GM23248 (cell line): Measurements from ENCODE around the gene CALY. TPM values are rescaled to one million over a fixed set of nuclear protein-coding genes. Genes with fewer than 3 reads are reported as not detected.

Experiments used
- DNase-seq: peaks from one replicate; pipeline ENCODE4 v3.0.0-alpha.2; 2015
- H2AFZ ChIP-seq: fragments of 200-600 bp; sonication (generic); 2 replicates; pipeline ENCODE4 v1.6.1; 2016; ENCODE audit warnings: antibody characterized with exemption
- H3F3A ChIP-seq: fragments of 200-600 bp; sonication (generic); 2 replicates; pipeline ENCODE4 v1.6.1; 2016; ENCODE audit warnings: mild to moderate bottlenecking, antibody characterized with exemption, mixed run types; ENCODE audit not compliant: insufficient read depth
- H3K27ac ChIP-seq: fragments of 200-600 bp; sonication (generic); 2 replicates; pipeline ENCODE4 v1.5.1; 2016; ENCODE audit warnings: mild to moderate bottlenecking
- H3K27me3 ChIP-seq: fragments of 200-600 bp; sonication (generic); replicated peaks from 2 replicates; pipeline ENCODE4 v1.6.1; 2016; ENCODE audit warnings: mild to moderate bottlenecking; ENCODE audit not compliant: insufficient read depth
- H3K36me3 ChIP-seq: fragments of 200-600 bp; sonication (generic); 2 replicates; pipeline ENCODE4 v1.6.1; 2016; ENCODE audit warnings: low read depth, mild to moderate bottlenecking
- H3K4me1 ChIP-seq: fragments of 200-600 bp; sonication (generic); 2 replicates; pipeline ENCODE4 v1.6.1; 2016; ENCODE audit warnings: mild to moderate bottlenecking; ENCODE audit not compliant: insufficient read depth
- H3K4me2 ChIP-seq: fragments of 200-600 bp; sonication (generic); one replicate; pipeline ENCODE4 v1.6.1; 2016; ENCODE audit warnings: mild to moderate bottlenecking; ENCODE audit not compliant: unreplicated experiment
- H3K4me3 ChIP-seq: fragments of 200-600 bp; sonication (generic); 2 replicates; pipeline ENCODE4 v1.5.1; 2016; ENCODE audit warnings: mild to moderate bottlenecking
- H3K79me2 ChIP-seq: fragments of 200-600 bp; sonication (generic); 2 replicates; pipeline ENCODE4 v1.6.1; 2016; ENCODE audit warnings: mild to moderate bottlenecking; ENCODE audit not compliant: insufficient read depth
- H3K9ac ChIP-seq: fragments of 200-600 bp; sonication (generic); 2 replicates; pipeline ENCODE4 v1.6.1; 2016; ENCODE audit warnings: mild to moderate bottlenecking
- H3K9me2 ChIP-seq: fragments of 200-600 bp; sonication (generic); 2 replicates; pipeline ENCODE4 v1.6.1; 2016; ENCODE audit warnings: mixed run types, mild to moderate bottlenecking, moderate library complexity; ENCODE audit not compliant: insufficient read depth
- H3K9me3 ChIP-seq: fragments of 200-600 bp; sonication (generic); one replicate; pipeline ENCODE4 v1.6.1; 2017; ENCODE audit warnings: low read depth
- H4K20me1 ChIP-seq: fragments of 200-600 bp; sonication (generic); 2 replicates; pipeline ENCODE4 v1.6.0; 2016; ENCODE audit not compliant: insufficient read depth
- EZH2 ChIP-seq: fragments of 200-600 bp; sonication (generic); IDR thresholded peaks from 2 replicates; pipeline ENCODE4 v1.6.1; 2018; ENCODE audit warnings: antibody characterized with exemption, mild to moderate bottlenecking; ENCODE audit not compliant: insufficient read depth, poor library complexity, severe bottlenecking
- EZH2phosphoT487 ChIP-seq: fragments of 200-600 bp; sonication (generic); IDR thresholded peaks from 2 replicates; pipeline ENCODE4 v1.6.1; 2018; ENCODE audit warnings: antibody characterized with exemption, moderate library complexity, mild to moderate bottlenecking, low read depth; ENCODE audit not compliant: insufficient read depth
- WGBS, 2 experiments: methylation state at CpG; one replicate each; pipeline ENCODE4 v1.1.6; 2015 to 2017; ENCODE audit warnings: low lambda C conversion rate in 2 of 2, low coverage in 1 of 2; ENCODE audit errors: missing lambda C conversion rate in 2 of 2; 5-methylcytosine and 5-hydroxymethylcytosine counted together
- in situ Hi-C: fragments of 300-500 bp; cut with MboI; formaldehyde crosslinking; loops from 2 replicates; pipeline ENCODE4 v1.15.0; 2020
- polyA plus RNA-seq: library from polyadenylated mRNA; unstranded; fragments of >200 nt; fragmentation: Nextera tagmentation; extraction: Ambion mirVana; gene quantifications from 2 replicates; pipeline ENCODE4 v1.2.1, GENCODE V29; 2016
- total RNA-seq: library from RNA; depleted of rRNA; stranded (reverse); fragments of >200 nt; shearing (Covaris generic); gene quantifications from 2 replicates; pipeline ENCODE4 v1.2.3, GENCODE V29; 2014

Gene CALY
- total and polyA plus RNA-seq, 2 experiments from 2014 or later: 0.86 TPM; not detected in 1

DNA sequence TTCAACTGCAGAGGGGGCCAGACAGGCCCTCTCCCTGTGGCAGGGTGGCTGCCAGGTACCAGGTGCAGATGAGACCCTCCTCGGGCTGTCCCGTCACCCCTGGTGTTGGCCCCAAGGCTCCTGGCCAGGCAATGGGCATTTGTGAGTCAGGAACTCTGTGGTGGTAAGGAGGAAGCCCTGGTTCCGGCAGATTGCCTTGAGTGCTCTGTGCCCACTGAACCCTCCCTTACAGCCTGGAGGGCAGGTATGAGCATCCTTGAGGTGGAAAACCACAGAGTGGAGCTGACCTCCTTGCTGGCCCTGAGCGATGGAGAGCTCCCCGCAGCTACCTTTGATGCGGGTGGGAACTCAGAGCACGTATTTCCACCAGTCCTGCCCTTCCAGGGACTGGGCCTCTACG, 44.3 kb upstream of the CALY start:
- DNase-seq: no peak
- H4K20me1 ChIP-seq: no peaks in the 10 kb centered on the region
- 94 to 96% methylated on average over 8 of the region's 8 CpGs for WGBS, 2 experiments
- no peak overlapping the region for H3K4me3 ChIP-seq
- H3K9me2 ChIP-seq: no peaks in the 10 kb centered on the region
- H2AFZ ChIP-seq: no peak overlapping the region
- no peaks in the 10 kb centered on the region for H3K27me3 ChIP-seq
- no peak overlapping the region for H3K4me2 ChIP-seq
- H3K4me1 ChIP-seq: no peaks in the 10 kb centered on the region
- H3K9me3 ChIP-seq: no peaks in the 10 kb centered on the region
- in situ Hi-C loops: no loop called here
- H3F3A ChIP-seq: no peaks in the 10 kb centered on the region
- H3K79me2 ChIP-seq: no peaks in the 10 kb centered on the region
- no peaks in the 10 kb centered on the region; the same call in 1 of the 2 replicates for H3K36me3 ChIP-seq
- H3K9ac ChIP-seq: no peak overlapping the region
- TF ChIP-seq EZH2phosphoT487 (no peak), EZH2 (no peak)
- H3K27ac ChIP-seq: no peak overlapping the region

DNA sequence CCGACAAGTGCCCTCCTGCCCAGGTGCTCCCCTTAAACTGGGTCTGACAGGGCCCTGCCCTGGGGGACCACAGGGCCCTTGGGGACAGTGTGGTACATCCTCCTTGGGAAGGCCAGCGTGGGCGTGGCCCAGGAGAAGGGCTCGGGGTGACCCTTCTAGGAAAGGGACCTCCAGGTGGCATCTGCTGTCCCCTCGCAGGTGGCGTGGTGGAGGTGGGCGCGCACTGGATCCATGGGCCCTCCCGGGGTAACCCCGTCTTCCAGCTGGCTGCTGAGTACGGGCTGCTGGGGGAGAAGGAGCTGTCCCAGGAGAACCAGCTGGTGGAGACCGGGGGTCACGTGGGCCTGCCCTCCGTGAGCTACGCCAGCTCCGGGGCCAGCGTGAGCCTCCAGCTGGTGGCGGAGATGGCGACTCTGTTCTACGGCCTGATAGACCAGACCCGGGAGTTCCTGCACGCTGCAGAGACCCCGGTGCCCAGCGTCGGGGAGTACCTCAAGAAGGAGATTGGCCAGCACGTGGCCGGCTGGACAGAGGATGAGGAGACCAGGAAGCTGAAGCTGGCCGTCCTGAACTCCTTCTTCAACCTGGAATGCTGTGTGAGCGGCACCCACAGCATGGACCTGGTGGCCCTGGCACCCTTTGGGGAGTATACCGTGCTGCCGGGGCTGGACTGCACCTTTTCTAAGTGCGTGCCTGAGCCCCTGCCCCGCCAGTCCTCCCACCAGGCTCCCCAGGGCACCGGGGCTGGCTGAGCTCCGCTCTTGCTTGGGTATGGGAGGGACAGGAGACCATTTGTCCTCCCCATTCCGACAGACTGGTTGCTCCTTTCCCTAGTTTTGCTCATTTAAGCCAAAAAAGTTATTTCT, 43.3 kb upstream of the CALY start:
- peak overlapping the region; percentile 88; the same call in 1 of the 2 replicates for H2AFZ ChIP-seq
- TF ChIP-seq EZH2phosphoT487 (no peak), EZH2 (no peak)
- no peaks in the 10 kb centered on the region for H4K20me1 ChIP-seq
- H3K9me2 ChIP-seq: no peaks in the 10 kb centered on the region
- H3K9ac ChIP-seq: peak overlapping the region; percentile 70
- H3K79me2 ChIP-seq: no peaks in the 10 kb centered on the region
- H3K27me3 ChIP-seq: no peaks in the 10 kb centered on the region
- H3K9me3 ChIP-seq: no peaks in the 10 kb centered on the region
- DNase-seq: no peak
- no peaks in the 10 kb centered on the region for H3F3A ChIP-seq
- in situ Hi-C loops: no loop called here
- H3K4me2 ChIP-seq: peak overlapping the region; percentile 59
- H3K4me3 ChIP-seq: peak overlapping the region; percentile 79
- 87 to 92% methylated on average over 25 to 36 of the region's 36 CpGs for WGBS, 2 experiments
- no peaks in the 10 kb centered on the region; the same call in 1 of the 2 replicates for H3K36me3 ChIP-seq
- no peak overlapping the region for H3K27ac ChIP-seq
- H3K4me1 ChIP-seq: no peaks in the 10 kb centered on the region

DNA sequence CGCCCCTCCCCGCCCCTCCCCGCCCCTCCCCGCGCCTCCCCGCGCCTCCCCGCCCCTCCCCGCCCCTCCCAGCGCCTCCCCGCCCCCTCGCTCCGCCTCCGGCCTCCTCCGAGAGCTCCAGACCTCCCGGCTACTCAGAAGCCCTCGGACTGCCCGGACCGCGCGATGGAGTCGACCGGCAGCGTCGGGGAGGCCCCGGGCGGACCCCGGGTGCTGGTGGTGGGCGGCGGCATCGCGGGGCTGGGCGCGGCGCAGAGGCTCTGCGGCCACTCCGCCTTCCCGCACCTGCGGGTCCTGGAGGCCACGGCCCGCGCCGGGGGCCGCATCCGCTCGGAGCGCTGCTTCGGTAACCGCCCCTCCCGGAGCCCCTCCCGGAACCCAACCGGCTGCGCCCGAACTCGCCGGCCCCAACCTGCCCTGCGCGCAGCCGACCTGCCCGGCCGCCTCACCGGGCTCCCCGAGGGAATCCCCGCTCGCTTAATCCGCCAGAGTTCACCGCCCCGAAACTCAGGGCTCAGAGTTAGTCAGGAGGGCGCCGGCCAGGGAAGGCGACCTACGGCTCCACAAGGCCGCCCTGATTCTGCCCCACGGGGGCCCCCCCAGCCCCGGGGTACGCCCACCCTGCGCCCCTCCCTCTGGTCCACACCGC, 42.6 kb upstream of the CALY start, which contains the start of gene PAOX:
TSS of gene PAOX (plus strand) at position 111 of the 649 bp plus-strand sequence. CDS start at position 166, 55 bp downstream.
- H3K4me1 ChIP-seq: no peaks in the 10 kb centered on the region
- H3K79me2 ChIP-seq: no peaks in the 10 kb centered on the region
- no peaks in the 10 kb centered on the region for H3K27me3 ChIP-seq
- H3K9me2 ChIP-seq: no peaks in the 10 kb centered on the region
- H4K20me1 ChIP-seq: no peaks in the 10 kb centered on the region
- H2AFZ ChIP-seq: peak within 1 kb of the TSS; percentile 88
- H3F3A ChIP-seq: no peaks in the 10 kb centered on the region
- no peak for TF ChIP-seq EZH2
- TF ChIP-seq EZH2phosphoT487: no peak
- DNase-seq: peak; percentile 71
- WGBS, 2 experiments: 4 to 11% methylated on average over 21 to 50 of the region's 78 CpGs
- peak within 1 kb of the TSS; percentile 79 for H3K4me3 ChIP-seq
- no peak within 1 kb of the TSS for H3K27ac ChIP-seq
- peak within 1 kb of the TSS; percentile 70 for H3K9ac ChIP-seq
- peak within 1 kb of the TSS; percentile 73 for H3K4me2 ChIP-seq
- no peaks in the 10 kb centered on the region; the same call in 1 of the 2 replicates for H3K36me3 ChIP-seq
- in situ Hi-C loops: no loop called here
- no peaks in the 10 kb centered on the region for H3K9me3 ChIP-seq

DNA sequence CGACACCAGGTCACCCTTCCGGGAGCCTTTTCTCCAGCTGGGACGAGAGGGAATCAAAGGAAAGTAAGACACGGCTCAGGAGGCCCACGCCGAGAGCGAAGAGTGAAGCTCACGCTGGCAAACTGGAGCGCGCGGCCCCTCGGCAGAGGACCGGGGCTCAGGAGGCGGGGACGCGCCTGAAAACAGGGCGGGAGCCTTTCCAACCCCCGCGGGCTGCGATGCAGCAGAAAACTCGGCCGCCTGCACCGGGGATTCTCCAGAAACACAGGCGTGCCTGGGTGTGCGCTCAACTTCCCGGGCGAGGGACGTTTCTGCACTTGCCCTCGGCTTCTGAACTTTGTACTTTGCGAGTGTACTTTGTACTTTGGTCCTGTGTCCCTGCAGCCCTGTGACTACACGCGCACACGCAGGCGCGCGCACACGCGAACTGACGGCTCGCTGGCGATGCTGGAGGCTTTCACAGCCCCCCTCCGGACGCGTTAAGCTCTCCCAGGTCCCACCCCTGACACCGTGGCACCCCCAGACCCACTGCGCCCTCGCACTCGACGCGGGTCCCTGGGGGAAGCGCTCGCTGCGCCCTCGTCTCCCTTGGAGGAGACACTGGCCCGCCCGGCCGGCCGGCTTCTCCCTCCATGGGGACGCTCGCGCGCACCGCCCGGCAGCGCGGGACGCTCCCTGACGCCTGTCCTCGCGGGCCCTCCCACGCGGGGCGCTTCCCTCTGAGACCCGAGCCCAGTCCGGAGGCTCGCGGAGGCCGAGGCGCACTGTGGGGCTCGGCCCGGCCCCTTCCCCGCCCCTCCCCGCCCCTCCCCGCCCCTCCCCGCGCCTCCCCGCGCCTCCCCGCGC, 41.8 kb upstream of the CALY start:
- H3K4me3 ChIP-seq: peak overlapping the region; percentile 73
- H3K79me2 ChIP-seq: no peaks in the 10 kb centered on the region
- H3K4me2 ChIP-seq: peak overlapping the region; percentile 73
- no peaks in the 10 kb centered on the region for H3F3A ChIP-seq
- 1% methylated on average over 44 to 79 of the region's 90 CpGs for WGBS, 2 experiments
- TF ChIP-seq EZH2: no peak
- TF ChIP-seq EZH2phosphoT487: no peak
- H3K27me3 ChIP-seq: no peaks in the 10 kb centered on the region
- H3K9me2 ChIP-seq: no peaks in the 10 kb centered on the region
- no peak overlapping the region for H3K27ac ChIP-seq
- H3K36me3 ChIP-seq: no peaks in the 10 kb centered on the region; the same call in 1 of the 2 replicates
- no peaks in the 10 kb centered on the region for H3K9me3 ChIP-seq
- in situ Hi-C loops: no loop called here
- no peaks in the 10 kb centered on the region for H4K20me1 ChIP-seq
- peak overlapping the region; percentile 38; the same call in 1 of the 2 replicates for H3K9ac ChIP-seq
- no peaks in the 10 kb centered on the region for H3K4me1 ChIP-seq
- peak overlapping the region; percentile 84 for H2AFZ ChIP-seq
- peak; percentile 74 for DNase-seq
